Mammary epithelial cell (primary cell): ENCODE results near the gene RALGAPA2.

Experiments
- CTCF ChIP-seq, 2 donors: IDR thresholded peaks in 1 of 2; conservative IDR thresholded peaks in 1 of 2; 2 replicates each; pipeline ENCODE4 v1.5.1; 2011 to 2012; ENCODE audit warnings: inconsistent platforms in 2 of 2, low read length in 2 of 2, mild to moderate bottlenecking in 2 of 2, control low read depth in 1 of 2, low read depth in 1 of 2; ENCODE audit not compliant: insufficient read depth in 1 of 2; ENCODE audit errors: extremely low read depth in 1 of 2
- EZH2 ChIP-seq: IDR thresholded peaks from 2 replicates; pipeline ENCODE4 v1.6.1; 2012; ENCODE audit warnings: low read length, inconsistent platforms, borderline replicate concordance

DNA sequence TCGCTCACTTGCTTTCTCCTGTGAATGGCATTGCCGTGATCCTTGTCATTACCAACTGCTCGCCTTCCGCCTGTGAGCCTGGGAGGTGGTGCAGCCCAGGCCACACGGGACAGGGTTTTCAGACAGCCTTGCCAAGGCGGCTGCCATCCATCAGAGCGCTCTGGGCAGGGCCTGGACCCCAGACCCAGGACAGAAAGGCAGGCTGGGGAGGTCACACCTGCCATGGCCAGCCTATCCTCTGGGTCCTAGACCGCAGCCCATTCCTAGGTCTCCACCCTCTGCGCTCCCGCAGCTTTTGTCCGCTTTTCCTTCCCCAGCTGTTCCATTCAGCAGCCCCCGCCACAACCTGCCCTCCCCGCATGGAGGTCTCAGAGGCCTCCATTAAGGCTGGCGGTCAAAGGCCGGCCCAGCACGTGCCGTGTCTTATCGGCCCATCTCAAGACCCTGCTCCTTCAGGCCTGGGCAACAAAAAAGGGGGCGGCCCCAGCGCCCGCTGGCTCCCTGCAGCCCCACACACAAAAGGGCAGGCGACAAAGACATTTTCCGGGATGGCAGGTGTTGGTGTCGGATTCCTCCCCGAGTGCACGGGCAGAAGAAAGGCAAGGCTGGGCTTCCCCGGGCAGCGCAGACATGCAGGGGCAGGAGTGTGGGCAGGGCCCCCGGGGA lies 316.4 kb downstream of the RALGAPA2 start:
- no peak for TF ChIP-seq CTCF (conservative IDR thresholded peaks at IDR 0.05 in 1 of 2, IDR thresholded peaks at IDR 0.05 in 1 of 2; ENCODE audit: extremely low read depth in 1 of 2, insufficient read depth in 1 of 2, low read depth in 1 of 2, low read length in 2 of 2)
- no peak for TF ChIP-seq EZH2
